Stimulated activated naive CD4-positive, alpha-beta T cell treated with Interleukin-2 at 50 U/mL for 16 hours (primary cell): ENCODE data around the gene THAP3.

ENCODE experiments used
- DNase-seq: peaks from one replicate; lab custom pipeline; 2025; lab: John Stamatoyannopoulos, UW

THAP3 gene

GRCh38 chr1:6624710-6625583 lies at the start of gene THAP3:
Gene THAP3 (plus strand): TSS chr1:6624868. CDS start chr1:6625219, 351 bp downstream.
- peak; percentile 84 for DNase-seq

- DNase-seq: no peak
Measured at GRCh38 chr1:6577831-6578525, 46.7 kb upstream of the THAP3 start.

- DNase-seq: no peak
Measured at GRCh38 chr1:6578624-6579373, 45.9 kb upstream of the THAP3 start.

- peak; percentile 97 for DNase-seq
Measured at GRCh38 chr1:6579374-6580118, 45.1 kb upstream of the THAP3 start, which contains the start of gene ZBTB48. Gene ZBTB48 (plus strand): TSS chr1:6579994. CDS start chr1:6580610, 616 bp downstream.

- DNase-seq: no peak
Measured at GRCh38 chr1:6580119-6580592, 44.5 kb upstream of the THAP3 start.

DNA sequence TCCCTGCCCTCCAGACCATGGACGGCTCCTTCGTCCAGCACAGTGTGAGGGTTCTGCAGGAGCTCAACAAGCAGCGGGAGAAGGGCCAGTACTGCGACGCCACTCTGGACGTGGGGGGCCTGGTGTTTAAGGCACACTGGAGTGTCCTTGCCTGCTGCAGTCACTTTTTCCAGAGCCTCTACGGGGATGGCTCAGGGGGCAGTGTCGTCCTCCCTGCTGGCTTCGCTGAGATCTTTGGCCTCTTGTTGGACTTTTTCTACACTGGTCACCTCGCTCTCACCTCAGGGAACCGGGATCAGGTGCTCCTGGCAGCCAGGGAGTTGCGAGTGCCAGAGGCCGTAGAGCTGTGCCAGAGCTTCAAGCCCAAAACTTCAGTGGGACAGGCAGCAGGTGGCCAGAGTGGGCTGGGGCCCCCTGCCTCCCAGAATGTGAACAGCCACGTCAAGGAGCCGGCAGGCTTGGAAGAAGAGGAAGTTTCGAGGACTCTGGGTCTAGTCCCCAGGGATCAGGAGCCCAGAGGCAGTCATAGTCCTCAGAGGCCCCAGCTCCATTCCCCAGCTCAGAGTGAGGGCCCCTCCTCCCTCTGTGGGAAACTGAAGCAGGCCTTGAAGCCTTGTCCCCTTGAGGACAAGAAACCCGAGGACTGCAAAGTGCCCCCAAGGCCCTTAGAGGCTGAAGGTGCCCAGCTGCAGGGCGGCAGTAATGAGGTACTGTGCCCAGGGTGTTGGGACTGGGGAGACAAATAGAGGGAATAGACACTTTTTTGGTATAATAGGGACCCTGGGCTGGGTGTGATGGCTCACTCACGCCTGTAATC lies 43.9 kb upstream of the THAP3 start:
- DNase-seq: no peak

DNA sequence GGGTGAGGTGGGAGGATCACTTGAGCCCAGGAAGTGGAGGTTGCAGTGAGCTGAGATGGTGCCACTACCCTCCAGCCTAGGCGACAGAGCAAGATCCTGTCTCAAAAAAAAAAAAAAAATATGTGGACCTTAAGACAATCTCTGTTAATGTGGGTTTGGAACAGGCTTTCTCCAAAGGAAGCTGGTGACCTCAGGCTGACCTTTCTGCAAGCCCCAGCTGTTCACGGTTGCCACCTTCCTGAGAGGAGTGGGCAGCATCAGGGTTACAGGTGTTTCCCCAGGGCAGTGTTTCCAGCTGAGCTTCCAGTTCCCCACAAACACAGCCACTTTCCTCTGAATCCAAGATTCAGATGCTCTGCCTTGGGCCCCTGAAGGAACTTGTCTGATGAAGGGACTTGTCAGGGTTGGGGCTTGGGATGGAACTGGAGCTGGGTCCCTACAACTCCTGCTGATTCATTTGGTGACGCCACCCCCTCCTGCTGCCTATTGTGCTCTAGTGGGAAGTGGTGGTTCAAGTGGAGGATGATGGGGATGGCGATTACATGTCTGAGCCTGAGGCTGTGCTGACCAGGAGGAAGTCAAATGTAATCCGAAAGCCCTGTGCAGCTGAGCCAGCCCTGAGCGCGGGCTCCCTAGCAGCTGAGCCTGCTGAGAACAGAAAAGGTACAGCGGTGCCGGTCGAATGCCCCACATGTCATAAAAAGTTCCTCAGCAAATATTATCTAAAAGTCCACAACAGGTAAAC lies 42.9 kb upstream of the THAP3 start:
- no peak for DNase-seq

GRCh38 chr1:6582370-6582769 lies 42.3 kb upstream of the THAP3 start:
- DNase-seq: no peak

DNA sequence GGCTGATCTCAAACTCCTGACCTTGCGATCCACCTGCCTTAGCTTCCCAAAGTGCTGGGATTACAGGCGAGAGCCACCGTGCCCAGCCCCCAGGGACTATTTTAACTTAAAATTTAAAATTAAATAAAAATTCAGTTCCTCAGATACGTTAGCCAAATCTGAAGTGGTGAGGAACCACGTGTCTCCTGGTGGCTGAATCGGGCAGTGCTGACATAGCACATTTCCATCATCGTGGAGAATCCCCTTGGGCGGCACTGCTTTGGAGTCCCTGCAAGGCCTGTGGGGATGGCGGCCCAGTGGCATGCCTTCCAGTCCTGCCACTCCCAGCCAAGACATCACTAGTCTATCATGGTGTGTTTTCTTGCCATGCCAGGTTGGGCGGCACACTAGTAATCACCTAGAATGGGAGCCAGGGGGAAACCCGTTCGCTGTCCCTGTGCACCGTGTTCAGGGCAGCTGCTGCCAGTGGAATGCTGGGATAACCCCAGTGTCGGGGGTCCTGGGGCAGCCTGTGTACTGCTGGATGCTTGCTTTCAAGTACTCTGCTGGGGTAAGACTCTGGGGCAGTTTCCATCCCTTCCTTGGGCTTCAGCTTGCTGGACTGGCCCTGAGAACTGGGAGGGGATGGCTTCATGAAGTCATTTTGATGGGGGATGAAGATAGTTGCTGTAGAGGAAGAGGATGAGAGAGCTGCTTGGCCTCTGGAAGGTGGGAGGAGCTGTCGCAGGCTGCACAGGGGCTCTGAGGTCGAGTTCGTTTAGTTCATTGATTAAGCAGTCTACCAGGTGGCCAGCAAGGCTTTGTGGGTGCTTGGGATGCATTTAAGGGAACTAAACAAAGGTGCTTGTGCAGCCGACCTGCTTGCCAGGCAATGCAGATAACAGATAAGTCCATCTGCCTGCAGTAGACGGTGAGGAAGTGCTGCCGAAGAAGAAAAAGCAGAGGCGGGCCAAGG lies 40.3 kb upstream of the THAP3 start:
- no peak for DNase-seq

DNA sequence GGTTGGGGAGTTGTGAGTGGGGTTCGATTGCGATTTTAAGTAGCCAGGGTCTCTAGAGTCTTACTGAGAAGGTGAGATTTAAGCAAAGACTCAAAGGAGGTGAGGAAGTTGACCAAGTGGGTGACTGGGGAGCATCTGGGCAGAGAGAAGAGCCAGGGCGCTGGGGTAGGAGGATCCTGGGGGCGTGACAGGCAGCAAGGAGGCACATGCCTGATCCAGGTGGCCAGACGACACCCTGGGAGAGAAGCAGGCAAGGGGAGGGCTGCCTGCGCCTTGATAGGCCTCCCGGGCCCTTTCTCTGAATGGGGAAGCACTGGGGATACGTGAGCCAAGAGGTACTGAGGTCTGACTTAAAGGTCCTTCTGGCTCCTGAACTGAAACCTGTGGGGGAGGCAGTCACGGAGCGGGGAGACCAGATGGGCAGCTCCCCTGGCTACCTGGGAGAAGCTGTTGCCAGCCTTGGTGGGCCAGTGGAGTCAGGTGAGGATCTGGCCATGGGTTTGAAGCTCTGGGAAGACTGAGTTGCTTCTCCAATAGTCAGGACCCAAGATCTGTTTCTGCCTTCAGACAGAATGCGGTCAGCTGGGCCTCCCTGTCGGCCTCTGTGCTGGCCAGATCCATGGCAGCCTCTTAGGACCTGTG lies 39.5 kb upstream of the THAP3 start:
- DNase-seq: no peak

DNA sequence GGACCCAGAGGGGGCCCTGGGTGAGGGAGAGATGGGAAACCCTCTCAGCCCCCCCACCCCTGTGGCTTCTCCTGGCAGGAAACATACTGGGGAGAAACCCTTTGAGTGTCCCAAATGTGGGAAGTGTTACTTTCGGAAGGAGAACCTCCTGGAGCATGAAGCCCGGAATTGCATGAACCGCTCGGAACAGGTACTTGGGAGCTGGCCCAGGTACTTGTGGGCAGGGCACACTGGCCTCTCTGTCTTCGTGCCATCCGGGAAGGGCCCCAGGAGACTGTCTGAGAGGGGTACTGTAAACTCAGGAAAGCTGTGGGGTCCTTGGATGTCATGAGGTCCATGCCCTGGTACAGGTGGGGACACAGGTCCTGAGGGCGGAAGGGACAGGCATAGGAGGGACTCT lies 38.8 kb upstream of the THAP3 start:
- no peak for DNase-seq

GRCh38 chr1:6586404-6586816 lies 38.3 kb upstream of the THAP3 start:
- DNase-seq: no peak

- DNase-seq: no peak
Measured at GRCh38 chr1:6587261-6588005, 37.2 kb upstream of the THAP3 start.

DNA sequence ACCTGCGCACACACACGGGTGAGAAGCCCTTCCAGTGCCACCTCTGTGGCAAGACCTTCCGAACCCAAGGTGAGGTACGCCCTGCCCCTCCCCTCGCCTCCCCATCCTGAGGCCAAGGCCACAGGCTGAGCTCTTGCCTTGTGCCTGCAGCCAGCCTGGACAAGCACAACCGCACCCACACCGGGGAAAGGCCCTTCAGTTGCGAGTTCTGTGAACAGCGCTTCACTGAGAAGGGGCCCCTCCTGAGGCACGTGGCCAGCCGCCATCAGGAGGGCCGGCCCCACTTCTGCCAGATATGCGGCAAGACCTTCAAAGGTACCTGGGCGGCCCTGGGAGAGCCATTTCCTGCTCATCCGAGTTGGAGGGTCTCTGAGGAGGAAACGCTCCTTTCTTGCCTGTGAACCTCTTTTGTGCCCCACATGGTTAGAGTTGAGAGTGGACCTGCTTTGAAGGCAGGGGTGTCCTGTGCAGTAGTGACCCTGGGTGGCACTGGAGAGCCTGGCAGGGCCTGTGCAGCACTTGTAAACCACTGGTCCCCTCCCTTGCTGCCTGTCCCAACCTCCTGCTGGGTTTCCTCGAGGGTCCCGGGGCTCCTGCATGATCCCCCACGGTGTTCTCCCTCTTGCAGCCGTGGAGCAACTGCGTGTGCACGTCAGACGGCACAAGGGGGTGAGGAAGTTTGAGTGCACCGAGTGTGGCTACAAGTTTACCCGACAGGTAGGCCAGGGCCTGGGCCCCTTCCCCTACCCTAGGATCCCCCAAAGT lies 36.4 kb upstream of the THAP3 start:
- no peak for DNase-seq

GRCh38 chr1:6588893-6589520 lies 35.7 kb upstream of the THAP3 start:
- no peak for DNase-seq

- no peak for DNase-seq
Measured at GRCh38 chr1:6590046-6590445, 34.6 kb upstream of the THAP3 start.
